ENCODE results near the gene COX7B2. TPM values are rescaled to one million over a fixed set of nuclear protein-coding genes. Genes with fewer than 3 reads are reported as not detected.

Gene COX7B2
- total and polyA plus RNA-seq, 2 of the 13 experiments (the other 11 are each of a cell fraction or from before 2014, with no cell fraction given): not detected

- intact Hi-C loops (cut with micrococcal nuclease; ENCODE audit: unreplicated experiment): no loop called here
- DNase-seq (ENCODE audit: low spot score) (no peak), ATAC-seq (no peak), FAIRE-seq (no peak)
- BruUV-seq (replicated peaks): no TSS peak
- POLR2A ChIA-PET: no interaction called here
- H2AFZ ChIP-seq (ENCODE audit: low read length): no peak overlapping the region
- H3K4me3 ChIP-seq (replicated peaks in 1 of 3; ENCODE audit: insufficient read depth in 1 of 3, low read depth in 2 of 3, low read length in 3 of 3): no peak overlapping the region
- no peaks in the 10 kb centered on the region for H4K20me1 ChIP-seq (ENCODE audit: insufficient read depth, low read length)
- in situ Hi-C loops (cut with HindIII; ENCODE audit: extremely low pct_ligation_motif_present, low pct_unique_long_range_greater_than_20kb): no loop called here
- CTCF ChIA-PET (ENCODE audit: low intra/inter-chr PET ratio, low total read pairs): no interaction called here
- no peak overlapping the region for H3K9ac ChIP-seq (ENCODE audit: insufficient read depth, low read depth, low read length)
- TF ChIP-seq ZKSCAN8 (CRISPR knock-in tag; IDR thresholded peaks at IDR 0.05; ENCODE audit: borderline replicate concordance): no peak
- no peak for TF ChIP-seq FUBP1 (CRISPR knock-in tag; IDR thresholded peaks at IDR 0.05; ENCODE audit: borderline replicate concordance)
- TF ChIP-seq ZNF780A (CRISPR knock-in tag; IDR thresholded peaks at IDR 0.05): no peak
- H3K4me1 ChIP-seq (ENCODE audit: insufficient read depth, low read length): no peaks in the 10 kb centered on the region
- WGBS (ENCODE audit: low lambda C conversion rate): 54% methylated on average over 4 of the region's 4 CpGs
- H3K79me2 ChIP-seq (ENCODE audit: insufficient read depth, low read length): no peaks in the 10 kb centered on the region
- no peak overlapping the region for H3K27ac ChIP-seq (ENCODE audit: extremely low read length, insufficient read depth, low read length)
- no peaks in the 10 kb centered on the region for H3K27me3 ChIP-seq (ENCODE audit: control insufficient read depth in 1 of 2, insufficient read depth in 2 of 2, low read length in 2 of 2)
- H3K36me3 ChIP-seq (replicated peaks in 1 of 2; ENCODE audit: control insufficient read depth in 1 of 2, insufficient read depth in 2 of 2, low read length in 2 of 2): no peaks in the 10 kb centered on the region
- H3K9me3 ChIP-seq (ENCODE audit: low read length): no peaks in the 10 kb centered on the region
- no peak overlapping the region for H3K4me2 ChIP-seq (ENCODE audit: low read depth, low read length)
These were observed 47.4 kb upstream of the COX7B2 start for GRCh38 chr4:46956451-46956850.

GRCh38 chr4:46955601-46956000 lies 46.6 kb upstream of the COX7B2 start:
- Histone ChIP-seq H3K9ac (ENCODE audit: insufficient read depth, low read depth, low read length) (no peak overlapping the region), H3K4me1 (ENCODE audit: insufficient read depth, low read length) (no peaks in the 10 kb centered on the region), H3K4me3 (replicated peaks in 1 of 3; ENCODE audit: insufficient read depth in 1 of 3, low read depth in 2 of 3, low read length in 3 of 3) (no peak overlapping the region), H2AFZ (ENCODE audit: low read length) (no peak overlapping the region), H3K4me2 (ENCODE audit: low read depth, low read length) (no peak overlapping the region), H3K79me2 (ENCODE audit: insufficient read depth, low read length) (no peaks in the 10 kb centered on the region), H3K36me3 (replicated peaks in 1 of 2; ENCODE audit: control insufficient read depth in 1 of 2, insufficient read depth in 2 of 2, low read length in 2 of 2) (no peaks in the 10 kb centered on the region), H3K9me3 (ENCODE audit: low read length) (no peaks in the 10 kb centered on the region), H4K20me1 (ENCODE audit: insufficient read depth, low read length) (no peaks in the 10 kb centered on the region), H3K27ac (ENCODE audit: extremely low read length, insufficient read depth, low read length) (no peak overlapping the region), H3K27me3 (ENCODE audit: control insufficient read depth in 1 of 2, insufficient read depth in 2 of 2, low read length in 2 of 2) (no peaks in the 10 kb centered on the region)
- in situ Hi-C loops (cut with HindIII; ENCODE audit: extremely low pct_ligation_motif_present, low pct_unique_long_range_greater_than_20kb): no loop called here
- ChIA-PET CTCF (ENCODE audit: low intra/inter-chr PET ratio, low total read pairs) (no interaction called here), POLR2A (no interaction called here)
- DNase-seq (ENCODE audit: low spot score) (no peak), ATAC-seq (no peak), FAIRE-seq (no peak)
- intact Hi-C loops (cut with micrococcal nuclease; ENCODE audit: unreplicated experiment): no loop called here
- BruUV-seq (replicated peaks): no TSS peak
- TF ChIP-seq MYPOP (CRISPR knock-in tag; IDR thresholded peaks at IDR 0.05) (no peak), YY1 (IDR thresholded peaks at IDR 0.05; ENCODE audit: insufficient read depth, insufficient replicate concordance, low read depth, low read length) (no peak), CERS6 (CRISPR knock-in tag; IDR thresholded peaks at IDR 0.05) (no peak), ZNF44 (CRISPR knock-in tag; IDR thresholded peaks at IDR 0.05) (no peak), ZZZ3 (CRISPR knock-in tag; IDR thresholded peaks at IDR 0.05; ENCODE audit: borderline replicate concordance) (no peak), ZNF773 (CRISPR knock-in tag; IDR thresholded peaks at IDR 0.05; ENCODE audit: borderline replicate concordance) (no peak), ZNF615 (CRISPR knock-in tag; IDR thresholded peaks at IDR 0.05; ENCODE audit: borderline replicate concordance) (no peak), ZNF777 (CRISPR knock-in tag; IDR thresholded peaks at IDR 0.05) (no peak), ZBTB37 (CRISPR knock-in tag; IDR thresholded peaks at IDR 0.05) (no peak), ZNF580 (CRISPR knock-in tag; IDR thresholded peaks at IDR 0.05; ENCODE audit: borderline replicate concordance, low read depth) (no peak)

Measured in HepG2 (cell line).